GM18907 (cell line): ENCODE measurements around the gene MBLAC2.

ENCODE experiments used
- ATAC-seq: cut with Tn5 transposase; IDR thresholded peaks from one replicate; pipeline ENCODE4 v1.9.1; 2021; ENCODE audit warnings: mild to moderate bottlenecking, moderate library complexity; ENCODE audit not compliant: unreplicated experiment

Gene MBLAC2

GRCh38 chr5:90472783-90473395, 1.7 kb downstream of the MBLAC2 start:
- ATAC-seq = peak; percentile 2

- ATAC-seq = no peak
Observed at GRCh38 chr5:90461288-90461687, 13.3 kb downstream of the MBLAC2 start.

GRCh38 chr5:90446961-90447360, 27.6 kb downstream of the MBLAC2 start:
- ATAC-seq = no peak

GRCh38 chr5:90440644-90441043, 33.9 kb downstream of the MBLAC2 start:
- ATAC-seq = no peak

GRCh38 chr5:90438100-90438499, 36.5 kb downstream of the MBLAC2 start:
- ATAC-seq = no peak

GRCh38 chr5:90437663-90438062, 36.9 kb downstream of the MBLAC2 start:
- no peak for ATAC-seq

GRCh38 chr5:90434116-90434714, 40.4 kb downstream of the MBLAC2 start:
- peak; percentile 71 for ATAC-seq

GRCh38 chr5:90424245-90424644, 50.3 kb downstream of the MBLAC2 start:
- peak; percentile 86 for ATAC-seq

GRCh38 chr5:90421136-90421535, 53.4 kb downstream of the MBLAC2 start:
- ATAC-seq = no peak

- no peak for ATAC-seq
Observed at GRCh38 chr5:90418214-90418613, 56.4 kb downstream of the MBLAC2 start.

- no peak for ATAC-seq
Observed at GRCh38 chr5:90410178-90410762, 64.3 kb downstream of the MBLAC2 start.

GRCh38 chr5:90409318-90410177, 65.0 kb downstream of the MBLAC2 start, which contains the start of gene CETN3:
Gene CETN3, minus strand, starts transcription at chr5:90409756. Its CDS starts 95 bp downstream, at chr5:90409661.
- peak; percentile 98 for ATAC-seq

- ATAC-seq = peak; percentile 4
Observed at GRCh38 chr5:90408571-90409317, 65.8 kb downstream of the MBLAC2 start.
